ENCODE data around the gene GALNT9.

The GALNT9 gene

GRCh38 chr12:132318618-132319033 is 10.8 kb downstream of the GALNT9 start:
- H3K4me3 ChIP-seq (ENCODE audit: low read depth, low read length) = no peak overlapping the region
- DNase-seq (ENCODE audit: low read depth, low spot score) = no peak
- ChIA-PET POLR2A (no interaction called here), CTCF (no interaction called here)
- TF ChIP-seq CTCF (IDR thresholded peaks at IDR 0.05; ENCODE audit: insufficient read depth, low read length, missing control alignments) = no peak

GRCh38 chr12:132318135-132318534 is 11.3 kb downstream of the GALNT9 start:
- DNase-seq (ENCODE audit: low read depth, low spot score) = no peak

GRCh38 chr12:132317233-132317938 is 12.0 kb downstream of the GALNT9 start:
- TF ChIP-seq CTCF (IDR thresholded peaks at IDR 0.05; ENCODE audit: insufficient read depth, low read length, missing control alignments) = no peak
- POLR2A ChIA-PET = no interaction called here
- CTCF ChIA-PET = no interaction called here
- H3K4me3 ChIP-seq (ENCODE audit: low read depth, low read length) = no peak overlapping the region
- no peak for DNase-seq (ENCODE audit: low read depth, low spot score)

More at GRCh38 chr12:132318135-132318534, 11.3 kb downstream of the GALNT9 start:
- H3K4me3 ChIP-seq (ENCODE audit: low read depth, low read length) = no peak overlapping the region
- TF ChIP-seq CTCF (IDR thresholded peaks at IDR 0.05; ENCODE audit: insufficient read depth, low read length, missing control alignments) = no peak
- ChIA-PET CTCF (no interaction called here), POLR2A (no interaction called here)

- POLR2A ChIA-PET = no interaction called here
- no peak for DNase-seq (ENCODE audit: low read depth, low spot score)
- no peak overlapping the region for H3K4me3 ChIP-seq (ENCODE audit: low read depth, low read length)
- CTCF ChIA-PET = no interaction called here
- TF ChIP-seq CTCF (IDR thresholded peaks at IDR 0.05; ENCODE audit: insufficient read depth, low read length, missing control alignments) = no peak
These were observed 12.7 kb downstream of the GALNT9 start for GRCh38 chr12:132316497-132317232.

GRCh38 chr12:132315951-132316350 is 13.4 kb downstream of the GALNT9 start:
- CTCF ChIA-PET = no interaction called here

More at GRCh38 chr12:132315951-132316350, 13.4 kb downstream of the GALNT9 start:
- H3K4me3 ChIP-seq (ENCODE audit: low read depth, low read length) = no peak overlapping the region
- no peak for TF ChIP-seq CTCF (IDR thresholded peaks at IDR 0.05; ENCODE audit: insufficient read depth, low read length, missing control alignments)
- DNase-seq (ENCODE audit: low read depth, low spot score) = no peak
- POLR2A ChIA-PET = no interaction called here

Data from AG04449 (cell line).